IMR-90 (cell line): ENCODE data around the gene NHLRC2. TPM values are rescaled to one million over a fixed set of nuclear protein-coding genes. Genes with fewer than 3 reads are reported as not detected.
"Not testable (repeated sequence)": the region's sequence is repeated elsewhere in the genome, so short reads cannot be mapped to it uniquely, and the experiment has no call there.

Experiments
- ATAC-seq: fragments of 200-7000 bp; cut with Tn5 transposase; 2 replicates; pipeline ENCODE4 v1.9.1; 2020; ENCODE audit warnings: low read depth, mild to moderate bottlenecking, moderate library complexity
- BruUV-seq: library from RNA; stranded (reverse); fragments of 400-500 nt; replicated peaks from 2 replicates; lab custom pipeline; 2021; lab: Mats Ljungman, UMichigan
- CTCF ChIA-PET: fragments of 300-600 bp; formaldehyde crosslinking; extraction: SDS; loops from one replicate; lab custom pipeline; 2021; ENCODE audit warnings: antibody characterized with exemption; lab: Yijun Ruan, JAX
- POLR2A ChIA-PET: fragments of 300-600 bp; sonication (Branson Sonifier 250); formaldehyde crosslinking; loops from one replicate; lab custom pipeline; 2022; ENCODE audit warnings: antibody characterized with exemption; ENCODE audit not compliant: unreplicated experiment; lab: Charles Lee
- DNase-seq: peaks from one replicate; pipeline ENCODE4 v3.0.0; 2013
- H2AFZ ChIP-seq: replicated peaks from 2 replicates; pipeline ENCODE3; 2013; ENCODE audit warnings: low read length, mild to moderate bottlenecking; ENCODE audit not compliant: poor library complexity
- H2AK5ac ChIP-seq: 2 replicates; pipeline ENCODE4 v1.6.1; 2013; ENCODE audit warnings: low read depth, low read length, inconsistent platforms
- H2AK9ac ChIP-seq: replicated peaks from 2 replicates; pipeline ENCODE3; 2013; ENCODE audit warnings: mild to moderate bottlenecking, low read depth, low read length, moderate library complexity; ENCODE audit not compliant: poor library complexity
- H2BK120ac ChIP-seq: 2 replicates; pipeline ENCODE4 v1.6.1; 2013; ENCODE audit warnings: low read depth, low read length, inconsistent platforms
- H2BK15ac ChIP-seq: 3 replicates; pipeline ENCODE4 v1.6.1; 2013; ENCODE audit warnings: low read depth, low read length, inconsistent platforms
- H2BK20ac ChIP-seq: 2 replicates; pipeline ENCODE4 v1.6.1; 2013; ENCODE audit warnings: low read depth, mild to moderate bottlenecking, inconsistent platforms, low read length, moderate library complexity
- H2BK5ac ChIP-seq: 2 replicates; pipeline ENCODE4 v1.6.1; 2013; ENCODE audit warnings: mild to moderate bottlenecking, low read depth, low read length, inconsistent platforms; ENCODE audit not compliant: poor library complexity, severe bottlenecking
- H3K14ac ChIP-seq: replicated peaks from 2 replicates; pipeline ENCODE4 v1.6.1; 2013; ENCODE audit warnings: low read depth, low read length, inconsistent platforms
- H3K18ac ChIP-seq: 2 replicates; pipeline ENCODE4 v1.6.1; 2013; ENCODE audit warnings: low read depth, low read length, control low read depth
- H3K23ac ChIP-seq: 2 replicates; pipeline ENCODE4 v1.6.1; 2013; ENCODE audit warnings: low read depth, low read length, inconsistent platforms
- H3K27ac ChIP-seq: 2 replicates; pipeline ENCODE4 v1.5.1; 2013; ENCODE audit warnings: mild to moderate bottlenecking, control low read depth, low read length; ENCODE audit not compliant: insufficient read depth
- H3K27me3 ChIP-seq: 2 replicates; pipeline ENCODE4 v1.6.1; 2013; ENCODE audit warnings: low read length; ENCODE audit not compliant: control insufficient read depth, insufficient read depth
- H3K36me3 ChIP-seq: 2 replicates; pipeline ENCODE4 v1.6.1; 2013; ENCODE audit warnings: low read length, mixed read lengths; ENCODE audit not compliant: control insufficient read depth, insufficient read depth
- H3K4ac ChIP-seq: 2 replicates; pipeline ENCODE4 v1.6.1; 2013; ENCODE audit warnings: low read depth, low read length, inconsistent platforms
- H3K4me1 ChIP-seq: 2 replicates; pipeline ENCODE4 v1.6.1; 2013; ENCODE audit warnings: low read length, mixed read lengths; ENCODE audit not compliant: control insufficient read depth, insufficient read depth
- H3K4me2 ChIP-seq: 2 replicates; pipeline ENCODE4 v1.6.1; 2013; ENCODE audit warnings: low read depth, mild to moderate bottlenecking, control low read depth, low read length, moderate library complexity
- H3K4me3 ChIP-seq: 2 replicates; pipeline ENCODE4 v1.5.1; 2013; ENCODE audit warnings: low read depth, mild to moderate bottlenecking, control low read depth, low read length, moderate library complexity; ENCODE audit not compliant: insufficient read depth
- H3K56ac ChIP-seq: 2 replicates; pipeline ENCODE4 v1.6.1; 2013; ENCODE audit warnings: low read length, inconsistent platforms; ENCODE audit not compliant: insufficient read depth; ENCODE audit errors: extremely low read depth
- H3K79me1 ChIP-seq, 2 experiments: 2 replicates each; pipeline ENCODE4 v1.6.1; 2013; ENCODE audit warnings: low read length in 2 of 2, inconsistent platforms in 1 of 2, low read depth in 1 of 2
- H3K9ac ChIP-seq: 2 replicates; pipeline ENCODE4 v1.6.1; 2013; ENCODE audit warnings: low read depth, low read length, control low read depth
- H3K9me1 ChIP-seq: 2 replicates; pipeline ENCODE4 v1.6.1; 2013; ENCODE audit warnings: low read length, inconsistent platforms; ENCODE audit not compliant: insufficient read depth
- H3K9me3 ChIP-seq: 2 replicates; pipeline ENCODE4 v1.6.1; 2013; ENCODE audit warnings: low read length; ENCODE audit not compliant: control insufficient read depth, insufficient read depth
- H4K20me1 ChIP-seq: 2 replicates; pipeline ENCODE4 v1.6.1; 2013; ENCODE audit warnings: low read length, inconsistent platforms; ENCODE audit not compliant: insufficient read depth
- H4K5ac ChIP-seq: 2 replicates; pipeline ENCODE4 v1.6.1; 2013; ENCODE audit warnings: mild to moderate bottlenecking, low read depth, low read length, control low read depth
- H4K8ac ChIP-seq, 2 experiments: 2 replicates each; pipeline ENCODE4 v1.6.1; 2013; ENCODE audit warnings: low read depth in 2 of 2, low read length in 2 of 2, control low read depth in 1 of 2, inconsistent platforms in 1 of 2
- H4K91ac ChIP-seq: 2 replicates; pipeline ENCODE4 v1.6.1; 2013; ENCODE audit warnings: low read depth, low read length, inconsistent platforms; ENCODE audit not compliant: insufficient read depth
- WGBS, 2 experiments: methylation state at CpG; one replicate each; pipeline versions ENCODE4 v1.1.5 to v1.1.7; 2013; ENCODE audit warnings: missing lambda C conversion rate in 2 of 2; ENCODE audit not compliant: insufficient read length in 1 of 2; ENCODE audit errors: extremely low coverage in 2 of 2; 5-methylcytosine and 5-hydroxymethylcytosine counted together
- dilution Hi-C: fragments of 300-500 bp; cut with HindIII; formaldehyde crosslinking; loops from one replicate; pipeline ENCODE4 v1.14.3; 2018; ENCODE audit warnings: low sequenced_read_pairs; ENCODE audit not compliant: unreplicated experiment
- in situ Hi-C: fragments of 300-500 bp; cut with MboI; formaldehyde crosslinking; loops from 3 replicates; pipeline ENCODE4 v1.14.3; 2019; ENCODE audit warnings: low sequenced_read_pairs, inconsistent platforms, mixed read lengths
- intact Hi-C: fragments of 100-400 bp; cut with micrococcal nuclease; formaldehyde crosslinking; loops from 2 replicates; pipeline ENCODE4 v1.10.0; 2022
- polyA plus RNA-seq, 3 experiments: library from polyadenylated mRNA; depleted of rRNA; stranded (reverse); fragments of >200 nt; gene quantifications; 2 replicates each; pipeline ENCODE4 v1.2.3, GENCODE V29; 2012; ENCODE audit warnings: low replicate concordance in 1 of 3
- total RNA-seq: library from RNA; depleted of rRNA; stranded (reverse); fragments of >200 nt; gene quantifications from 2 replicates; pipeline ENCODE4 v1.2.3, GENCODE V29; 2012

The NHLRC2 gene
- total and polyA plus RNA-seq, 2 of the 4 experiments (the other 2 are of a cell fraction): 3.0 to 11.8 TPM

GRCh38 chr10:113821306-113821705, 33.2 kb upstream of the NHLRC2 start:
- H4K8ac ChIP-seq, H3K56ac ChIP-seq, H2AFZ ChIP-seq, H3K4me3 ChIP-seq, dilution Hi-C loops, H2AK9ac ChIP-seq, H3K79me1 ChIP-seq, BruUV-seq, H3K4me1 ChIP-seq, H4K5ac ChIP-seq, H3K27ac ChIP-seq, H2BK5ac ChIP-seq, H2BK20ac ChIP-seq, H2BK120ac ChIP-seq, H3K27me3 ChIP-seq, H4K91ac ChIP-seq, H3K9me1 ChIP-seq, H3K9me3 ChIP-seq, POLR2A ChIA-PET, H3K14ac ChIP-seq, in situ Hi-C loops, ATAC-seq, CTCF ChIA-PET, DNase-seq, H3K23ac ChIP-seq, H2BK15ac ChIP-seq, H3K4ac ChIP-seq, H2AK5ac ChIP-seq, H3K4me2 ChIP-seq, H3K9ac ChIP-seq, H4K20me1 ChIP-seq, intact Hi-C loops, H3K18ac ChIP-seq, H3K36me3 ChIP-seq: not testable (repeated sequence)
- WGBS, 2 experiments: no CpG with 5 or more reads among the region's 3 CpGs
